ENCODE measurements around the gene SNX2.

Gene SNX2

GRCh38 chr5:122778157-122778556 lies 3.3 kb downstream of the SNX2 start:
- Histone ChIP-seq H3K36me3 (ENCODE audit: insufficient read depth) (no peaks in the 10 kb centered on the region), H3K4me1 (ENCODE audit: low read depth, poor library complexity, severe bottlenecking) (peaks cover 27% of the 10 kb centered on the region), H4K20me1 (ENCODE audit: insufficient read depth) (no peaks in the 10 kb centered on the region), H3K79me2 (ENCODE audit: insufficient read depth, low read depth) (peaks cover 68% of the 10 kb centered on the region), H3K27ac (no peak overlapping the region), H3K4me2 (no peak overlapping the region), H2AFZ (ENCODE audit: low read depth) (no peak overlapping the region), H3K9ac (no peak overlapping the region), H3K27me3 (ENCODE audit: insufficient read depth, low read depth) (no peaks in the 10 kb centered on the region), H3K4me3 (IDR thresholded peaks at IDR 0.05; ENCODE audit: insufficient read depth, low read depth, low read length) (no peak overlapping the region)
- TF ChIP-seq CTCF (conservative IDR thresholded peaks at IDR 0.05; ENCODE audit: low read depth, low read length) = no peak

- Histone ChIP-seq H3K27me3 (ENCODE audit: insufficient read depth, low read depth) (no peaks in the 10 kb centered on the region), H3K4me3 (IDR thresholded peaks at IDR 0.05; ENCODE audit: insufficient read depth, low read depth, low read length) (no peak overlapping the region), H3K4me2 (no peak overlapping the region), H3K9ac (no peak overlapping the region), H3K4me1 (ENCODE audit: low read depth, poor library complexity, severe bottlenecking) (peaks cover 24% of the 10 kb centered on the region), H4K20me1 (ENCODE audit: insufficient read depth) (peaks cover 3% of the 10 kb centered on the region; the same call in 1 of the 2 replicates), H3K36me3 (ENCODE audit: insufficient read depth) (no peaks in the 10 kb centered on the region), H2AFZ (ENCODE audit: low read depth) (no peak overlapping the region), H3K27ac (no peak overlapping the region), H3K79me2 (ENCODE audit: insufficient read depth, low read depth) (peaks cover 81% of the 10 kb centered on the region)
- TF ChIP-seq CTCF (conservative IDR thresholded peaks at IDR 0.05; ENCODE audit: low read depth, low read length) = no peak
Observed at GRCh38 chr5:122779451-122779850, 4.6 kb downstream of the SNX2 start.

GRCh38 chr5:122780296-122780695 lies 5.4 kb downstream of the SNX2 start:
- no peak for TF ChIP-seq CTCF (conservative IDR thresholded peaks at IDR 0.05; ENCODE audit: low read depth, low read length)
- Histone ChIP-seq H3K4me1 (ENCODE audit: low read depth, poor library complexity, severe bottlenecking) (peaks cover 21% of the 10 kb centered on the region), H3K4me2 (no peak overlapping the region), H3K4me3 (IDR thresholded peaks at IDR 0.05; ENCODE audit: insufficient read depth, low read depth, low read length) (no peak overlapping the region), H3K27ac (no peak overlapping the region), H4K20me1 (ENCODE audit: insufficient read depth) (peaks cover 3% of the 10 kb centered on the region; the same call in 1 of the 2 replicates), H3K36me3 (ENCODE audit: insufficient read depth) (no peaks in the 10 kb centered on the region), H3K9ac (no peak overlapping the region), H3K27me3 (ENCODE audit: insufficient read depth, low read depth) (no peaks in the 10 kb centered on the region), H3K79me2 (ENCODE audit: insufficient read depth, low read depth) (peaks cover 88% of the 10 kb centered on the region), H2AFZ (ENCODE audit: low read depth) (no peak overlapping the region)

- Histone ChIP-seq H3K9ac (no peak overlapping the region), H3K4me3 (IDR thresholded peaks at IDR 0.05; ENCODE audit: insufficient read depth, low read depth, low read length) (no peak overlapping the region), H2AFZ (ENCODE audit: low read depth) (no peak overlapping the region), H4K20me1 (ENCODE audit: insufficient read depth) (peaks cover 3% of the 10 kb centered on the region; the same call in 1 of the 2 replicates), H3K4me2 (no peak overlapping the region), H3K36me3 (ENCODE audit: insufficient read depth) (no peaks in the 10 kb centered on the region), H3K27ac (no peak overlapping the region), H3K4me1 (ENCODE audit: low read depth, poor library complexity, severe bottlenecking) (peaks cover 18% of the 10 kb centered on the region), H3K79me2 (ENCODE audit: insufficient read depth, low read depth) (peaks cover 88% of the 10 kb centered on the region), H3K27me3 (ENCODE audit: insufficient read depth, low read depth) (no peaks in the 10 kb centered on the region)
- TF ChIP-seq CTCF (conservative IDR thresholded peaks at IDR 0.05; ENCODE audit: low read depth, low read length) = no peak
Observed at GRCh38 chr5:122781465-122781864, 6.6 kb downstream of the SNX2 start.
